GM12878 (cell line): ENCODE results near the gene ENPP6. TPM values are rescaled to one million over a fixed set of nuclear protein-coding genes. Genes with fewer than 3 reads are reported as not detected.

Experiments used
- ATAC-seq: fragments of 200-7000 bp; cut with Tn5 transposase; 3 replicates; pipeline ENCODE4 v1.9.1; 2020; ENCODE audit warnings: mild to moderate bottlenecking, moderate library complexity
- BruUV-seq: library from RNA; stranded (reverse); fragments of 400-500 nt; replicated peaks from 2 replicates; lab custom pipeline; 2021; lab: Mats Ljungman, UMichigan
- CTCF ChIA-PET: fragments of 300-600 bp; sonication (Branson Sonifier 250); formaldehyde crosslinking; extraction: SDS; loops from one replicate; lab custom pipeline; 2021; ENCODE audit warnings: inconsistent platforms; lab: Yijun Ruan, JAX
- POLR2A ChIA-PET: fragments of 350-600 bp; formaldehyde crosslinking; extraction: SDS; loops from one replicate; lab custom pipeline; 2021; ENCODE audit warnings: inconsistent platforms; lab: Charles Lee
- RAD21 ChIA-PET: fragments of 300-600 bp; sonication (Branson Sonifier 250); formaldehyde crosslinking; loops from one replicate; lab custom pipeline; 2023; ENCODE audit warnings: antibody characterized with exemption; ENCODE audit not compliant: unreplicated experiment; lab: Charles Lee
- SMC1A ChIA-PET: fragments of 300-600 bp; sonication (Branson Sonifier 250); formaldehyde crosslinking; loops from one replicate; lab custom pipeline; 2023; ENCODE audit not compliant: unreplicated experiment, uncharacterized antibody; lab: Charles Lee
- DNase-seq: peaks from one replicate; pipeline ENCODE4 v3.0.0-alpha.2; 2011; ENCODE audit warnings: low read depth, low spot score
- FAIRE-seq: peaks from 3 replicates; lab custom pipeline; 2011; peaks lifted over from hg19 to GRCh38; lab: Jason Lieb, UNC
- H2AFZ ChIP-seq: 2 replicates; pipeline ENCODE4 v1.6.0; 2011; ENCODE audit warnings: low read depth, low read length, control low read depth; ENCODE audit not compliant: control insufficient read depth
- H3K27ac ChIP-seq: 2 replicates; pipeline ENCODE4 v1.5.1; 2011; ENCODE audit warnings: control low read depth; ENCODE audit not compliant: control insufficient read depth, insufficient read depth
- H3K27me3 ChIP-seq, 2 experiments: replicated peaks in 1 of 2; 2 replicates each; pipeline versions ENCODE4 v1.6.0 to v1.6.1; 2011; ENCODE audit warnings: low read length in 1 of 2; ENCODE audit not compliant: control insufficient read depth in 2 of 2, insufficient read depth in 2 of 2
- H3K36me3 ChIP-seq, 2 experiments: 2 replicates each; pipeline ENCODE4 v1.5.1; 2011; ENCODE audit warnings: low read length in 1 of 2; ENCODE audit not compliant: control insufficient read depth in 2 of 2, insufficient read depth in 2 of 2
- H3K4me1 ChIP-seq: 2 replicates; pipeline ENCODE4 v1.6.1; 2011; ENCODE audit warnings: mild to moderate bottlenecking, low read length, moderate library complexity, mixed read lengths; ENCODE audit not compliant: control insufficient read depth, insufficient read depth
- H3K4me2 ChIP-seq: 2 replicates; pipeline ENCODE4 v1.6.0; 2011; ENCODE audit warnings: control low read depth; ENCODE audit not compliant: control insufficient read depth, insufficient read depth
- H3K4me3 ChIP-seq: fragments of 200-600 bp; sonication (generic); 2 replicates; pipeline ENCODE4 v1.5.1; 2016
- H3K79me2 ChIP-seq: 2 replicates; pipeline ENCODE4 v1.6.0; 2011; ENCODE audit warnings: low read length; ENCODE audit not compliant: control insufficient read depth, insufficient read depth
- H3K9ac ChIP-seq: 2 replicates; pipeline ENCODE4 v1.8.0; 2011; ENCODE audit warnings: low read length, control low read depth, mixed read lengths; ENCODE audit not compliant: control insufficient read depth, insufficient read depth
- H3K9me3 ChIP-seq: replicated peaks from 3 replicates; pipeline ENCODE4 v1.5.1; 2011; ENCODE audit warnings: mild to moderate bottlenecking, low read length; ENCODE audit not compliant: control insufficient read depth, insufficient read depth
- H4K20me1 ChIP-seq: 2 replicates; pipeline ENCODE4 v1.6.0; 2011; ENCODE audit not compliant: control insufficient read depth, insufficient read depth
- ATF3 ChIP-seq: IDR thresholded peaks from 2 replicates; pipeline ENCODE4 v1.6.1; 2011; ENCODE audit warnings: low read depth, mild to moderate bottlenecking, low read length, moderate library complexity, borderline replicate concordance; ENCODE audit errors: extremely low read depth
- CBX3 ChIP-seq: fragments of 200-600 bp; sonication (generic); IDR thresholded peaks from 2 replicates; pipeline ENCODE4 v1.6.1; 2016; ENCODE audit warnings: low read depth, borderline replicate concordance
- CREM ChIP-seq: IDR thresholded peaks from 2 replicates; pipeline ENCODE4 v1.6.1; 2014; ENCODE audit warnings: antibody characterized with exemption, low read depth
- E2F4 ChIP-seq: IDR thresholded peaks from 2 replicates; pipeline ENCODE4 v1.6.1; 2012; ENCODE audit warnings: low read depth, low read length, improper control_type of control experiment
- GATAD2B ChIP-seq: fragments of 450-650 bp; conservative IDR thresholded peaks from 2 replicates; pipeline ENCODE4 v1.6.1; 2017; ENCODE audit warnings: low read depth, mild to moderate bottlenecking, moderate library complexity
- IRF4 ChIP-seq: IDR thresholded peaks from 2 replicates; pipeline ENCODE4 v1.6.1; 2011; ENCODE audit warnings: low read depth, low read length
- KLF5 ChIP-seq: fragments of 450-650 bp; IDR thresholded peaks from 2 replicates; pipeline ENCODE4 v1.6.1; 2014; ENCODE audit warnings: mild to moderate bottlenecking; ENCODE audit not compliant: partially characterized antibody
- MEF2A ChIP-seq: IDR thresholded peaks from 2 replicates; pipeline ENCODE4 v1.6.1; 2011; ENCODE audit warnings: low read depth, mild to moderate bottlenecking, low read length, moderate library complexity; ENCODE audit not compliant: insufficient read depth
- NBN ChIP-seq: fragments of 450-650 bp; IDR thresholded peaks from 2 replicates; pipeline ENCODE4 v1.6.1; 2016
- SKIL ChIP-seq: fragments of 450-650 bp; IDR thresholded peaks from 2 replicates; pipeline ENCODE4 v1.6.1; 2017; ENCODE audit warnings: mild to moderate bottlenecking, low read depth, inconsistent platforms; ENCODE audit not compliant: poor library complexity, severe bottlenecking
- TBL1XR1 ChIP-seq: IDR thresholded peaks from 2 replicates; pipeline ENCODE4 v1.6.1; 2012; ENCODE audit warnings: low read depth, low read length, improper control_type of control experiment
- ZNF592 ChIP-seq: fragments of 450-650 bp; IDR thresholded peaks from 2 replicates; pipeline ENCODE4 v1.6.1; 2017; ENCODE audit warnings: mild to moderate bottlenecking, moderate library complexity
- WGBS: methylation state at CpG from one replicate; pipeline ENCODE4 v1.1.6; 2016; ENCODE audit warnings: low lambda C conversion rate; ENCODE audit not compliant: insufficient replicate concordance, insufficient coverage; ENCODE audit errors: missing lambda C conversion rate; 5-methylcytosine and 5-hydroxymethylcytosine counted together
- in situ Hi-C: fragments of 300-500 bp; cut with MboI; formaldehyde crosslinking; loops from 9 replicates; pipeline ENCODE4 v1.14.3; 2018; ENCODE audit warnings: mixed read lengths
- intact Hi-C: fragments of 100-400 bp; cut with micrococcal nuclease; formaldehyde crosslinking; loops from one replicate; pipeline ENCODE4 v1.14.2; 2022; ENCODE audit not compliant: unreplicated experiment
- polyA plus RNA-seq, 11 experiments: library from polyadenylated mRNA; depleted of rRNA in 4 of 11; unstranded in 6 of 11; stranded (reverse) in 5 of 11; fragments of >200 nt; fragmentation: Nextera tagmentation in 4 of 11; fragmentation: Illumina TruSeq in 1 of 11; extraction: Ambion mirVana in 4 of 11; extraction: Trizol in 1 of 11; gene quantifications; 1 replicate in 1 of 11; 2 replicates in 10 of 11; pipeline versions ENCODE4 v1.2.1 to v1.2.3, GENCODE V29; 2011 to 2016; ENCODE audit warnings: inconsistent platforms in 2 of 11, missing spikeins in 2 of 11, low read depth in 1 of 11
- total RNA-seq, 4 experiments: library from RNA; depleted of rRNA in 3 of 4; stranded (reverse); fragments of >200 nt in 3 of 4; fragmentation: Illumina TruSeq in 1 of 4; extraction: Trizol in 1 of 4; gene quantifications; 2 replicates each; pipeline versions ENCODE4 v1.2.1 to v1.2.3, GENCODE V29; 2013 to 2021
- TF ChIP-seq, protein P1 (sequence below): fragments of 450-650 bp; IDR thresholded peaks from 2 replicates; pipeline ENCODE4 v1.6.1; 2017; ENCODE audit warnings: borderline replicate concordance

Gene ENPP6
- total and polyA plus RNA-seq, 10 of the 15 experiments (the other 5 are each of a cell fraction or from before 2014, with no cell fraction given) = 0.04 to 1.0 (median 0.44) TPM; not detected in 1

DNA sequence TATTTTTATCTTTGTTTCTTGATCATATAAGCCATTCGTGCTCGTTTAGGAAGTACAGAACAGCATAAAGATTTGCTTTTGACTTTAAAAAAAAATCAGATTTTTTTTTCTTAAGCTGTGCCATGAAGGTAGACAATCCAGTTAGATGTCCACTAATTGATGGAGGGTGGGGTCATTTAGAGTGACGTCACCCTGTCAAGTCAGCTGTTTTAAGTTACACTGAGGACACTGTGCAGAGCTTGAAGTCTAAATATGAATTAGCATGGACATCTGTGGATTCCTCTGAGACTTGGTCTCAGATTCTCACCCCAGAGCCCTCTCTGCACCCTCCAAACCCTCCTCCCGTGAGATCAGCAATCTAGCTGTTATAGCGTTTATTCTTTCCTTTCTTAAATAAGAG, 63.9 kb downstream of the ENPP6 start (continued):
- TF ChIP-seq ZNF592 = no peak
- no peak for TF ChIP-seq KLF5
- no peak for TF ChIP-seq MEF2A
- no peak for TF ChIP-seq IRF4
- no peak for TF ChIP-seq TBL1XR1
- TF ChIP-seq NBN = no peak
- TF ChIP-seq, protein P1, sequence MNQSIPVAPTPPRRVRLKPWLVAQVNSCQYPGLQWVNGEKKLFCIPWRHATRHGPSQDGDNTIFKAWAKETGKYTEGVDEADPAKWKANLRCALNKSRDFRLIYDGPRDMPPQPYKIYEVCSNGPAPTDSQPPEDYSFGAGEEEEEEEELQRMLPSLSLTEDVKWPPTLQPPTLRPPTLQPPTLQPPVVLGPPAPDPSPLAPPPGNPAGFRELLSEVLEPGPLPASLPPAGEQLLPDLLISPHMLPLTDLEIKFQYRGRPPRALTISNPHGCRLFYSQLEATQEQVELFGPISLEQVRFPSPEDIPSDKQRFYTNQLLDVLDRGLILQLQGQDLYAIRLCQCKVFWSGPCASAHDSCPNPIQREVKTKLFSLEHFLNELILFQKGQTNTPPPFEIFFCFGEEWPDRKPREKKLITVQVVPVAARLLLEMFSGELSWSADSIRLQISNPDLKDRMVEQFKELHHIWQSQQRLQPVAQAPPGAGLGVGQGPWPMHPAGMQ = no peak

GRCh38 chr4:184151988-184152485, 65.6 kb downstream of the ENPP6 start:
- H3K36me3 ChIP-seq = no peaks in the 10 kb centered on the region
- BruUV-seq = no TSS peak
- no peak for TF ChIP-seq GATAD2B
- no peak for TF ChIP-seq CBX3
- TF ChIP-seq CREM = no peak
- TF ChIP-seq SKIL = no peak
- no peak for TF ChIP-seq E2F4
- TF ChIP-seq ATF3 = no peak
- TF ChIP-seq, all 136 proteins: peak for 0
- Histone ChIP-seq H3K27ac (no peak overlapping the region), H3K4me1 (no peaks in the 10 kb centered on the region), H3K4me3 (no peak overlapping the region), H2AFZ (no peak overlapping the region), H3K9ac (no peak overlapping the region), H3K4me2 (no peak overlapping the region), H3K9me3 (no peaks in the 10 kb centered on the region), H4K20me1 (no peaks in the 10 kb centered on the region), H3K27me3 (no peaks in the 10 kb centered on the region; a peak in 1 of 4 replicates), H3K79me2 (no peaks in the 10 kb centered on the region)
- POLR2A ChIA-PET = no interaction called here
- ATAC-seq (no peak), DNase-seq (no peak), FAIRE-seq (no peak)
- CTCF ChIA-PET = no interaction called here
- SMC1A ChIA-PET = no interaction called here
- WGBS = 68% methylated on average over 13 of the region's 13 CpGs
- intact Hi-C loops = no loop called here
- RAD21 ChIA-PET = no interaction called here
- in situ Hi-C loops = no loop called here
